DND-41 (cell line): ENCODE results near the gene PSEN1.

Source experiments
- ATAC-seq: fragments of 200-7000 bp; cut with Tn5 transposase; 3 replicates; pipeline ENCODE4 v1.9.1; 2021; ENCODE audit warnings: low read depth; ENCODE audit not compliant: insufficient read depth
- DNase-seq: peaks from one replicate; pipeline ENCODE4 v3.0.0-alpha.2; 2020
- H2AFZ ChIP-seq: 2 replicates; pipeline ENCODE4 v1.6.0; 2012; ENCODE audit warnings: low read depth, low read length
- H3K27ac ChIP-seq: 2 replicates; pipeline ENCODE4 v1.5.1; 2012; ENCODE audit warnings: low read length, inconsistent platforms
- H3K27me3 ChIP-seq: fragments of 200-600 bp; sonication (generic); 2 replicates; pipeline ENCODE4 v1.6.0; 2012; ENCODE audit warnings: low read length, mild to moderate bottlenecking, inconsistent platforms; ENCODE audit not compliant: insufficient read depth, poor library complexity
- H3K36me3 ChIP-seq: 2 replicates; pipeline ENCODE4 v1.5.1; 2012; ENCODE audit warnings: low read length, inconsistent platforms; ENCODE audit not compliant: insufficient read depth
- H3K4me1 ChIP-seq: 2 replicates; pipeline ENCODE4 v1.5.1; 2012; ENCODE audit warnings: mild to moderate bottlenecking, low read length; ENCODE audit not compliant: insufficient read depth
- H3K4me2 ChIP-seq: 2 replicates; pipeline ENCODE4 v1.6.0; 2012; ENCODE audit warnings: mild to moderate bottlenecking, moderate library complexity, low read length, inconsistent platforms; ENCODE audit not compliant: insufficient read depth
- H3K4me3 ChIP-seq, 2 experiments: fragments of 200-600 bp in 1 of 2; shearing (Covaris generic) in 1 of 2; 2 replicates each; pipeline ENCODE4 v1.5.1; 2012 to 2016; ENCODE audit warnings: inconsistent platforms in 2 of 2, low read length in 2 of 2, mild to moderate bottlenecking in 2 of 2, low read depth in 1 of 2, moderate library complexity in 1 of 2
- H3K79me2 ChIP-seq: 2 replicates; pipeline ENCODE4 v1.6.0; 2012; ENCODE audit warnings: low read length, inconsistent platforms; ENCODE audit not compliant: insufficient read depth
- H3K9ac ChIP-seq: 2 replicates; pipeline ENCODE4 v1.6.0; 2012; ENCODE audit warnings: low read depth, mild to moderate bottlenecking, inconsistent platforms, low read length, moderate library complexity
- H3K9me3 ChIP-seq: 2 replicates; pipeline ENCODE4 v1.5.1; 2012; ENCODE audit warnings: low read length, moderate library complexity, mild to moderate bottlenecking, inconsistent platforms; ENCODE audit not compliant: insufficient read depth, severe bottlenecking
- H4K20me1 ChIP-seq: 2 replicates; pipeline ENCODE4 v1.6.0; 2012; ENCODE audit warnings: low read length; ENCODE audit not compliant: insufficient read depth
- EZH2 ChIP-seq: IDR thresholded peaks from 3 replicates; pipeline ENCODE4 v1.6.1; 2012; ENCODE audit warnings: borderline replicate concordance, low read depth, mild to moderate bottlenecking, moderate library complexity, low read length, inconsistent platforms; ENCODE audit not compliant: severe bottlenecking
- TF ChIP-seq, protein P1 (sequence below): IDR thresholded peaks from 2 replicates; pipeline ENCODE4 v1.5.1; 2012; ENCODE audit warnings: borderline replicate concordance, low read length, moderate library complexity, mild to moderate bottlenecking; ENCODE audit not compliant: poor library complexity, severe bottlenecking; ENCODE audit errors: extremely low read depth

PSEN1 gene

DNA sequence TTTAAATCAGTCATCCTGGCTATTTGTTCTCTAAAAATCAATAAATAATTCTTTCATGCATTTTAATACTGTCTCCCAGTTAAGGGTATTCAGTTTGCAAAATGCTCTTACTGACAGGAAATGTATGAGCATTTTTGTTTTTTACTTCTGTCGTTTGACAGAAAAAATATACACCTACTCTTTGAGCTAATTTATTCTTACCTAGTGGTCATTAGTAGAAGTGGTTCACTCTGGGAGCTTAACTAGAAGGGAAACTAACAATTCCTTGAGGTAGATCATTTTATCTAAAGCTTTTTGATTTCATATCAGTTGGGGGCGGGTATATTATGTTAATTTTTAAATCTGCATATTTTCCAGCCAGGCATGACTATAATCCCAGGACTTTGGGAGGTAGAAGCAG lies 67.2 kb downstream of the PSEN1 start:
- H3K27ac ChIP-seq, result no peak overlapping the region
- no peak overlapping the region for H2AFZ ChIP-seq
- no peaks in the 10 kb centered on the region for H3K79me2 ChIP-seq
- H3K9me3 ChIP-seq, result peaks cover 13% of the 10 kb centered on the region
- H3K9ac ChIP-seq, result no peak overlapping the region
- H3K36me3 ChIP-seq, result peaks cover 59% of the 10 kb centered on the region
- TF ChIP-seq, protein P1, sequence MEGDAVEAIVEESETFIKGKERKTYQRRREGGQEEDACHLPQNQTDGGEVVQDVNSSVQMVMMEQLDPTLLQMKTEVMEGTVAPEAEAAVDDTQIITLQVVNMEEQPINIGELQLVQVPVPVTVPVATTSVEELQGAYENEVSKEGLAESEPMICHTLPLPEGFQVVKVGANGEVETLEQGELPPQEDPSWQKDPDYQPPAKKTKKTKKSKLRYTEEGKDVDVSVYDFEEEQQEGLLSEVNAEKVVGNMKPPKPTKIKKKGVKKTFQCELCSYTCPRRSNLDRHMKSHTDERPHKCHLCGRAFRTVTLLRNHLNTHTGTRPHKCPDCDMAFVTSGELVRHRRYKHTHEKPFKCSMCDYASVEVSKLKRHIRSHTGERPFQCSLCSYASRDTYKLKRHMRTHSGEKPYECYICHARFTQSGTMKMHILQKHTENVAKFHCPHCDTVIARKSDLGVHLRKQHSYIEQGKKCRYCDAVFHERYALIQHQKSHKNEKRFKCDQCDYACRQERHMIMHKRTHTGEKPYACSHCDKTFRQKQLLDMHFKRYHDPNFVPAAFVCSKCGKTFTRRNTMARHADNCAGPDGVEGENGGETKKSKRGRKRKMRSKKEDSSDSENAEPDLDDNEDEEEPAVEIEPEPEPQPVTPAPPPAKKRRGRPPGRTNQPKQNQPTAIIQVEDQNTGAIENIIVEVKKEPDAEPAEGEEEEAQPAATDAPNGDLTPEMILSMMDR, result no peak
- TF ChIP-seq EZH2, result no peak
- ATAC-seq (no peak), DNase-seq (no peak)
- no peak overlapping the region for H3K4me3 ChIP-seq
- no peak overlapping the region for H3K4me2 ChIP-seq
- H3K27me3 ChIP-seq, result no peaks in the 10 kb centered on the region
- no peaks in the 10 kb centered on the region for H3K4me1 ChIP-seq
- H4K20me1 ChIP-seq, result no peaks in the 10 kb centered on the region

DNA sequence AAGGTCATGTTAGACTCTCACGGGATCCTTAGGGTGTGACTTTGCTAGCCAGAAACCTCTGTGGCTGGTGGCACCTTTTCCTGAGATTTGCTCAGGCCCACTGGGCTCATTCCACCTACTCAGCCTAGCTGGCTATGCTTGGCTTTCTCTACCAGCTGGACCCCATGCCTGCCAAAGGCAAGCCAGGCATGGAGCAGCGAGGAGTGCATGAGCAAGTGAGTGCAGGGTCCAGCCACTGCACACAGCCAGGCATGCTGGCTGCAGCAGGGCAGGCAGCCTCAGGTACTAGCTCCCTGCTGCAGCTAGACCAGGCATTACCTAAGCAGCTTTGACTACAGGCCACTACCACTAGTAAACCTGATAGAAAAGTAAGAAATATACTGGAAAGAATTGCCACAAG lies 71.3 kb downstream of the PSEN1 start:
- Histone ChIP-seq H3K4me2 (no peak overlapping the region), H3K36me3 (peaks cover 62% of the 10 kb centered on the region), H3K79me2 (no peaks in the 10 kb centered on the region), H3K27ac (no peak overlapping the region), H4K20me1 (no peaks in the 10 kb centered on the region), H3K4me1 (no peaks in the 10 kb centered on the region), H3K27me3 (no peaks in the 10 kb centered on the region), H3K9ac (no peak overlapping the region), H3K4me3 (no peak overlapping the region), H3K9me3 (peaks cover 15% of the 10 kb centered on the region), H2AFZ (no peak overlapping the region)
- ATAC-seq (no peak), DNase-seq (no peak)
- TF ChIP-seq, protein P1, result no peak

DNA sequence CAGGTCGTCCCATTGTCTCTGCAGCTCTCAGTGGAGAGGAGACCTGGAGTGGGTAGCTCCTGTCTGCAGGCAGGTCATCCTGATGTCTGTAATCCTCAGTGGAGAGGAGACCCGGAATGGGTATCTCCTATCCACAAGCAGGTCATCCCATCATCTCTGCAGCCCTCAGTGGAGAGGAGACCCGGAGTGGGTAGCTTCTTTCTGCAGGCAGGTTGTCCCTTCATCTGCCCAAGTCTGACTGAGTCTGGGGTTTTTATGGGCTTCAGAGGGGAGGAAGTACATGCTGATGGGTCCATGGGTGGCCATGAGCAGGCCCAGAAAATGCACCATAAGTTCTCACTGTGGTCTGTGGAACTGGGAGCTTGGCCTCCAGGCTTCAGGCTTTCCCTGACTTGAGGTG lies 72.1 kb downstream of the PSEN1 start:
- Histone ChIP-seq H4K20me1 (no peaks in the 10 kb centered on the region), H3K79me2 (no peaks in the 10 kb centered on the region), H3K27ac (no peak overlapping the region), H3K27me3 (no peaks in the 10 kb centered on the region), H3K9me3 (peaks cover 15% of the 10 kb centered on the region), H3K4me2 (no peak overlapping the region), H3K36me3 (peaks cover 70% of the 10 kb centered on the region), H3K9ac (no peak overlapping the region), H2AFZ (no peak overlapping the region), H3K4me1 (no peaks in the 10 kb centered on the region), H3K4me3 (no peak overlapping the region)
- TF ChIP-seq EZH2, result no peak
- TF ChIP-seq, protein P1, result no peak
- peak; percentile 35 for DNase-seq
- no peak for ATAC-seq

DNA sequence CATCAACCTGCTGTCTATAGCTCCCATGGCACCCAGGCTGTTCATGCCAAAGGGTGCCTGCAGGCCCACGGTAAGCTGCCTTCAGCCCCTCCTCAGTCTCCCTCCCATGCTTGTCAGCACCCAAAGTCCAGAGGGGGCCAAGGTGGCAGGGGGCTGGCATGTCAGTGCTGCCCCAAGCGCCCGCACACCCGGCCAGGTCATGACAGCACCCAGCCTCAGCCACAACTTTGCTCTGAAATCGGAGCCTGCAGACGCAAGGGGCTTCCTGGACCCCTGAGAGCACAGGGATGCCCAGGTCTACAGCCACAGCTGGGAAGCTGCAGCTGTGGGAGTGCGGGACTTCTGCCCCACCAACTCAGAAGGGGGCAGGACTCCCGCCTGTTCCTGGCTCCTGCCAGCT lies 72.5 kb downstream of the PSEN1 start:
- Histone ChIP-seq H3K36me3 (peaks cover 74% of the 10 kb centered on the region), H3K4me2 (no peak overlapping the region), H3K27me3 (no peaks in the 10 kb centered on the region), H3K27ac (no peak overlapping the region), H3K4me3 (no peak overlapping the region), H2AFZ (no peak overlapping the region), H3K79me2 (no peaks in the 10 kb centered on the region), H3K9ac (no peak overlapping the region), H4K20me1 (no peaks in the 10 kb centered on the region), H3K4me1 (no peaks in the 10 kb centered on the region), H3K9me3 (peaks cover 15% of the 10 kb centered on the region)
- DNase-seq (no peak), ATAC-seq (no peak)
- TF ChIP-seq, protein P1, result no peak
- no peak for TF ChIP-seq EZH2
